GM08714 (cell line): ENCODE results near the gene BTG1.
"Not testable (repeated sequence)": the region's sequence is repeated elsewhere in the genome, so short reads cannot be mapped to it uniquely, and the experiment has no call there.

Experiments
- H3K4me3 ChIP-seq: fragments of 200-500 bp; sonication (Bioruptor generic); 2 replicates; pipeline ENCODE4 v1.5.1; 2014; ENCODE audit warnings: mild to moderate bottlenecking, low read length, inconsistent platforms
- ZNF274 ChIP-seq: IDR thresholded peaks from 2 replicates; pipeline ENCODE4 v1.6.1; 2012; ENCODE audit warnings: mild to moderate bottlenecking, low read depth, low read length

The BTG1 gene

DNA sequence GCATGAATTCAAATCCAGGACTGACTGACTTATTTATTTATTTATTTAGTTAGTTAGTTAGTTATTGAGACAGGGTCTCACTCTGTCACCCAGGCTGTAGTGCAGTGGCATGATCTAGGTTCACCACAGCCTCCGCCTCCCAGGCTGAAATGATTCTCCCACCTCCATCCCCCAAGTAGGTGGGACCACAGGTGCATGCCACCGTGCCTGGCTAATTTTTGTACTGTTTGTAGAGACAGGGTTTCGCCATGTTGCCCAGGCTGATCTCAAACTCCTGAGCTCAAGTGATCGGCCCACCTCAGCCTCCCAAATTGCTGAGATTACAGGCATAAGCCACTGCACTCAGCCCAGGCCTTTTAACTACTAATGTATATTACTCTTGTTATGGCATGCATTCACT lies 36.0 kb downstream of the BTG1 start:
- H3K4me3 ChIP-seq = no peak overlapping the region
- no peak for TF ChIP-seq ZNF274

DNA sequence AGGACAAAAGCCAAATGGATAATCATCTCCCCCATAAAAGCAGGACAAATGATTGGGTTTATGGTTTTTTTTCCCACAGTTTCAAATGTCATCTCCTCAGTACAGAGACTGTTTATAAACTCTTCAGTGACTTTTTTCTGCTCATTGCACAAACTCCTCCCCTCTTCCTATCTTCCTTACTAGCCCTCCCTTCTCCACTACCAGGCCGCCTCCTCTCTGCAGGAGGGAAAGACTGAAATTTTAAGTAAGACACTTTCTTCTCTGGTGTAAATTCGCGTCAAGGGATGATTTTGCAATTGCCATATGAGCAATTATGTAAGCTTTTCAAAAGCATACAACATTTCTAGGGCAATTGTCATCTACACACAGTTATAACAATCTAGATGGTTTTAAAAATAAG lies 37.0 kb downstream of the BTG1 start:
- no peak for TF ChIP-seq ZNF274
- no peak overlapping the region for H3K4me3 ChIP-seq

DNA sequence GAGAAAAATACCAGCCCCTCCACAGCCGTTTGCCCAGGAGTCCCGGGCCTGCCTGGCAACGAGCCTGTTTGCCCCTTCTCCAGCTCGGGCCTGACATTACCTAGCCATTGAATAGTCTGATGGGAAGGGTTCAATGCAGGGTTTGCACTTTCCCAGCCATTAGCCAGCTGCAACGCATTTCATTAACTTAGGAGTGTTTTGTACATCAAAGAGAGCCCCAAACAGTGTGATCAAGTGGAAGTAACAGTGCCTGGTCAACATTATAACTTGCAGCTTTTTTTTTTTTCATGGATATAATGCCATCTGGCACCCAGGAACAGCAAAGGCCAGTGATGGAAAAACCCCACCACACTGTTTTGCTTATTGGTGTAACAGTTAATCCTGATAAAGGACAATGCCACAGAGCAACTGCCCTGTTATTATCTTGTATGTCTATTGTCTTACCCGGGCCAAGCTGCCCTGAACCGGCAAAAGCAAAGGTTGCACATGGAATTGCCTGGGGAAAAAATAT lies 38.0 kb downstream of the BTG1 start:
- no peak for TF ChIP-seq ZNF274
- no peak overlapping the region for H3K4me3 ChIP-seq

DNA sequence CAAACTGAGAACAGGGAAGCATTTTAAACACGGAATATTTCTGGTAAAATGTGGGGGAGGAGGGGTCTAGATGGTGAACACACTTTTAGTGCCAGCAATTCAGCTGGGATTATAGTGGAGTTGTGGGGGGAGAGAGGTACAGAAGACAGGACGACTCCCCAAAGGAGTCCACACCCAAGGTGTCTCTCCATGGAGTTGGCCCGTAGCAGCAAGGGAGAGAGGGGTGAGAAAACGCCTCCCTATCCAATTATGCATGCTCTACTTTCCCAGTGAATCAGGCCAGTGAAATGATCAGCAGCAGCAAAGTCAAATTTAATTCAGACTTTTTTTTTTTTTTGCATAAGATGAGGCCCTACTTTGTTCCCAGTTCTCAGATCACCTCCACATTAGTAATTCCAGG lies 38.6 kb downstream of the BTG1 start:
- no peak for TF ChIP-seq ZNF274
- no peak overlapping the region for H3K4me3 ChIP-seq

DNA sequence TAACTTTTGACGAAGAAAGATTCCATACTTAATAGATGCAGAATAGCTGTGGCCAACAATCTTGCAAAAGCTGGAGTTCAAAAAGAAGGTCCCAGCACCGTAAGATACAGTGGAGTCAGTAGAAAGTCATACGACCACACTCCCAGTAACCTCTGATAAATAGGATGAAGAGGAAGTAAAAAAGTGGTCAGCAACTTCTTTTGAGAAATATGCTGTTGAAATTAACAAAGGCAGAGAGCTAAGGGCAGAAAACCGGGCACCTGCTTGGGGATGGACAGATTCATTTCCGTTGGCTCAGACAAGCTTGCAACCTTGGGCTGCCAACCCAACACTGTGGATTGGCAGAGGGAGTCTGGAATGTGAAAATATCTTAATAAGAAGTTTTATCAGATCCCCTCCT lies 40.0 kb downstream of the BTG1 start:
- no peak for TF ChIP-seq ZNF274
- no peak overlapping the region for H3K4me3 ChIP-seq

DNA sequence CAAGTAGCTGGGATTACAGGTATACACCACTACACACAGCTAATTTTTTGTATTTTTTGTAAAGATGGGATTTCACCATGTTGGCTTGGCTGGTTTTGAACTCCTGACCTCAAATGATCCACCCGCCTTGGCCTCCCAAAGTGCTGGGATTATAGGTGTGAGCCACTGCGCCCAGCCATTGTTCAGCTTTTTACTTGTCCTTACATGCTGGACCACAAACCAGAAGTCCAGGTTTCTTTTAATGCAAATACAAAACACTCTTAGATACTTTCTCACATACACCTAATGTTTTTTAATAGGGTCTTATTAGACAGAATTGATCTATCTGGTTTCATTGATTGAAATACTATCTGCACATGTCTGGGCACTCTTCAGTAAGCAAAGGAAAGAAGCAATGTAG lies 40.5 kb downstream of the BTG1 start:
- H3K4me3 ChIP-seq = no peak overlapping the region
- no peak for TF ChIP-seq ZNF274

DNA sequence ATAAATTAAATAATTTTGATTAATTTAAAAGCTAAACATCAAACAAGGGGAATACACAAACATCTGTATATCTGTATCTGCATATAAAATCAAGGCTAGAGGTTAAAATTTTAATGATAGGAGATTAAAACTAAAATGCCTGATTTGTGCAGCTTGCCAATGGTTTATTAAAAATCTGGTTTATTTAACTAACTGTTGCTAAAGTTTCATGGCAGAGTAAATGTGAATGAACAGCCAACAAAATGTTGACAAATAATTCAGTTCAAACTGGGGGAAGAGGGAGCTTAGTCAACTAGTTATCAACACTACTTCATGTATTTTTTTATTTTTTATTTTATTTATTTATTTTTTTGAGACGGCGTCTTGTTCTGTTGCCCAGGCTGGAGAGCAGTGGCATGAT lies 43.0 kb downstream of the BTG1 start:
- no peak for TF ChIP-seq ZNF274
- H3K4me3 ChIP-seq = no peak overlapping the region

DNA sequence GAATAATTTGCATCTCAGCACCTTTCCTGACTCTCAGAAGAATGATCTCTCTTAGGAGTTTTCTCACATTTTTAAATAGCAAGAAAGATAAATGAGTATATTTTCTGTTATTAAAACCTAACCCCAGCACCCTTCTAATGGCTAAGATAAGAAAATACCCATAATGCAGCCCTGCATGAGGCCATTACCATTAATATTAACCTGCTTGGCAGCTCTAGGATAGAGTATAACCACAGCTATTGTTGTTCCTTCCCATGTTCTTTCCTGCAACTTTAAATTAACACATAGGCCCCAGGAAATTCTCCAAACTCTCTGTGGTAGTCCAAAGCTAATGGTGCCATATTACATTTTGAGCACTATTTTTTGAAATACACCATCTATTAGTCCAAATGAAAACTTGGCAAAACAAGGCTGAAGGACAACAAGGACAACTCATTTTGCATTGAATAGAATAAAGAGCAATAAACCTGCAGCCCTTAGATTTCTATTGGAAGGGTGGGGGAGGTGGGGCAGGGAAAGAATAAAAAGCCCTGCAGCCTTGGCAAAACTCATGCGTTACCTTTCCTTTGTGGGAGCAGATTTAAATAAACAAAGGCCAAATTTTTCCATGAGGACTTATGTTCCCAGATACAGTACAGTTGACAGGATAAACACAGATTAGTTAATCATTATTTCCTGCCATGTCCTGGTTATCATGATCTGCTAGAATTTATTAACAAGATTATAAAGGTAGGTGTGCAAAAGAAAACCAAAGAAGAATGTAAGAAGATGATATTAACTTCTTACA lies 46.9 kb downstream of the BTG1 start:
- TF ChIP-seq ZNF274 = no peak

DNA sequence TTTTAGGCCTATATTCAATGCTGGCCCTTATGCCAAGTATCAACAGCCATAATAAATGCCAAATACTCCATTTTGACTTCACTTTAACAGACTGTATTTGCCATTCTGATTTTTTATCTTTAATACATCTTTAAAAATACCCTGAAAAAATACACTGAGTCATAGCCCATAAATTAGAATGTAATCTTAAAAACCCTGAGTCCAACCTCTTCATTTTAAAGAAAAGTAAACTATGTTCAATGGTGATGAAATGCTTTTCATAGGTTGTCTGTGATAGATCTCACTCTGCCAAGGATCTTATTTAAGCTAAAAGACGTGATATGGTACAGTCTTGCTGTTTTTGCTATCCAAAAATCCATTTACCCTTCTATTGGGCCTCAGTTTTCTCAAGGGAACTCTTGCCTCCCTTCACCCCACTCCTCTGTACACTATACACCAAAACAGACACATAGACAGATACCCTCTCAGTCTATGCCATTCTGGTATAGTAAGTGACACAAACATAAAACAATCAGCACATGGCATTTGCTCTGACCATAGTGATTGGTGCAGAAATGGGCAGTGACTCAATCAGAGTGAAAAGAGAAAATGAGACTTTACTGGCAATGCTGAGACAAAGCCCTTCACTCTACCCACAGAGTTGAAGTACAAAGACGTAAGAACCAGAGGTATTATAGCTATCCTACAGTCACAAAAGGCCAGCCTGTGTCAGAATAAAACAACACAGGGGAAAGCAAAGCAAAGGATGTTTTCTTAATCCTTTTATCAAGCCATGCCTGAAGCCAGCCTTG lies 49.1 kb downstream of the BTG1 start:
- H3K4me3 ChIP-seq = no peak overlapping the region
- TF ChIP-seq ZNF274 = no peak

More for the DNA sequence above, 46.9 kb downstream of the BTG1 start:
- H3K4me3 ChIP-seq = no peak overlapping the region

DNA sequence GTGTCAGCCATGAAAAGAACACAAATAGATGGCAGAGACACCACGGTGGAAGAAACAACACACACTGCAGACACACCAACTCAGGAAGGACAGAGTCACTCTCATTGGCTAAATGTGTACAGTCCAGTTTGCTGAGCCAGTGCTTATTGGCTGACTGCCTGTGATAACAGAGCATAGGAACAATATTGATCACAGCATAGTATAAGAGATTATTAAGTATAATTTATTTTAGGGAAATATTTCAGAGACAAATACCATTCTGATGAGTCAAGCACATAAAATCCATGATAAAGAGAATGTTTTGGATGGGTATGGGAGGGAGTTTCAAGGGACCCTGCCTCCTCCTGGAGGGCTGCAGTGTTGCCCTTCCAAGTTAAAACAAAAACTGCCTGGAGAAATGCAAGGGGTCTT lies 50.9 kb downstream of the BTG1 start:
- TF ChIP-seq ZNF274 = no peak
- no peak overlapping the region for H3K4me3 ChIP-seq

DNA sequence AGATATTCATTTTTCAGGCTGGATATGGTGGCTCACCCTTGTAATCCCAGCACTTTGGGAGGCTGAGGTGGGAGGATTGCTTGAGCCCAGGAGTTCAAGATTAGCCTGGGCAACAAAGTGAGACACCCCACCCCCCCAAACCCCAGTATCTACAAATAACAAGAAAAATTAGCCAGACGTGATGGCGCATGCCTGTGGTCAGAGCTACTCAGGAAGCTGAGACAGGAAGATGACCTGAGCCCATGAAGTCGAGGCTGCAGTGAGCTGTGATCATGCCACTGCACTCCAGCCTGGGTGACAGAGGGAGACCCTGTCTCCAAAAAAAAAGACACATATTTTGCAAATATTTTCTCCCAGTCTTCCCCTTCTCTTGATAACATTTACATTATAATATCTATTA lies 51.3 kb downstream of the BTG1 start:
- not testable (repeated sequence) for H3K4me3 ChIP-seq
